HG03095 (cell line): ENCODE measurements around the gene KIRREL1.

Experiments used
- ATAC-seq: cut with Tn5 transposase; IDR thresholded peaks from one replicate; pipeline ENCODE4 v1.9.1; 2021; ENCODE audit warnings: moderate library complexity; ENCODE audit not compliant: unreplicated experiment

KIRREL1 gene

GRCh38 chr1:157993147-157993917 is at the start of gene KIRREL1:
KIRREL1 (plus strand) TSS chr1:157993645; CDS start chr1:157993677, 32 bp downstream.
- no peak for ATAC-seq

GRCh38 chr1:157944663-157945280 is 48.7 kb upstream of the KIRREL1 start:
- ATAC-seq, result no peak

GRCh38 chr1:157948312-157949073 is 45.0 kb upstream of the KIRREL1 start:
- no peak for ATAC-seq

GRCh38 chr1:157949074-157949354 is 44.4 kb upstream of the KIRREL1 start:
- no peak for ATAC-seq

GRCh38 chr1:157951230-157951629 is 42.2 kb upstream of the KIRREL1 start:
- no peak for ATAC-seq

GRCh38 chr1:157952601-157953000 is 40.8 kb upstream of the KIRREL1 start:
- ATAC-seq, result no peak

- no peak for ATAC-seq
Measured at GRCh38 chr1:157955221-157955620, 38.2 kb upstream of the KIRREL1 start.

- ATAC-seq, result no peak
Measured at GRCh38 chr1:157955857-157956256, 37.6 kb upstream of the KIRREL1 start.

GRCh38 chr1:157956732-157957131 is 36.7 kb upstream of the KIRREL1 start:
- no peak for ATAC-seq

GRCh38 chr1:157958263-157958662 is 35.2 kb upstream of the KIRREL1 start:
- ATAC-seq, result no peak

- ATAC-seq, result no peak
Measured at GRCh38 chr1:157959750-157960149, 33.7 kb upstream of the KIRREL1 start.

- no peak for ATAC-seq
Measured at GRCh38 chr1:157960773-157961172, 32.7 kb upstream of the KIRREL1 start.

- ATAC-seq, result no peak
Measured at GRCh38 chr1:157961805-157962762, 31.4 kb upstream of the KIRREL1 start.

- no peak for ATAC-seq
Measured at GRCh38 chr1:157963713-157964112, 29.7 kb upstream of the KIRREL1 start.

GRCh38 chr1:157965584-157965983 is 27.9 kb upstream of the KIRREL1 start:
- ATAC-seq, result no peak

- no peak for ATAC-seq
Measured at GRCh38 chr1:157966031-157966537, 27.4 kb upstream of the KIRREL1 start.

- no peak for ATAC-seq
Measured at GRCh38 chr1:157967205-157967604, 26.2 kb upstream of the KIRREL1 start.

GRCh38 chr1:157968508-157968907 is 24.9 kb upstream of the KIRREL1 start:
- ATAC-seq, result no peak

- ATAC-seq, result no peak
Measured at GRCh38 chr1:157968946-157969345, 24.5 kb upstream of the KIRREL1 start.

GRCh38 chr1:157969697-157970485 is 23.6 kb upstream of the KIRREL1 start:
- no peak for ATAC-seq
